Stimulated activated CD4-positive, alpha-beta T cell treated with anti-CD3 and anti-CD28 coated beads, Interleukin-4, amount 100 ng/mL, for 48 hours (primary cell): ENCODE results near the gene GSTM2.
A peak's percentile ranks its signal among the peaks of the same experiment; 100 is the strongest.
"Not testable (repeated sequence)": the region's sequence is repeated elsewhere in the genome, so short reads cannot be mapped to it uniquely, and the experiment has no call there.

Experiments used
- DNase-seq, 2 donors: peaks; one replicate each; pipeline ENCODE4 v3.0.0-alpha.2; 2020; ENCODE audit warnings: low read depth in 2 of 2

Gene GSTM2

GRCh38 chr1:109677459-109677858, 9.6 kb downstream of the GSTM2 start:
- DNase-seq: no peak

- not testable (repeated sequence) for DNase-seq
Observed at GRCh38 chr1:109678637-109679036, 10.8 kb downstream of the GSTM2 start.

DNA sequence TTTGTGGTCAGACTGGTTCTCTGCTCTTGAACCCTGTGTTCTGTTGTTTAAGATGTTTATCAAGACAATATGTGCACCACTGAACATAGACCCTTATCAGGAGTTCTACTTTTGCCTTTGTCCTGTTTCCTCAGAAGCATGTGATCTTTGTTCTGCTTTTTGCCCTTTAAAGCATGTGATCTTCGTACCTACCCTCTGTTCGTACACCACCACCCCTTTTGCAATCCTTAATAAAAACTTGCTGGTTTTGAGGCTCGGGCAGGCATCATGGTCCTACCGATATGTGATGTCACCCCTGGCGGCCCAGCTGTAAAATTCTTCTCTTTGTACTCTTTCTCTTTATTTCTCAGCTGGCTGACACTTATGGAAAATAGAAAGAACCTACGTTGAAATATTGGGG, 16.9 kb downstream of the GSTM2 start:
- not testable (repeated sequence) for DNase-seq

- not testable (repeated sequence) for DNase-seq
Observed at GRCh38 chr1:109685399-109685798, 17.5 kb downstream of the GSTM2 start.

DNA sequence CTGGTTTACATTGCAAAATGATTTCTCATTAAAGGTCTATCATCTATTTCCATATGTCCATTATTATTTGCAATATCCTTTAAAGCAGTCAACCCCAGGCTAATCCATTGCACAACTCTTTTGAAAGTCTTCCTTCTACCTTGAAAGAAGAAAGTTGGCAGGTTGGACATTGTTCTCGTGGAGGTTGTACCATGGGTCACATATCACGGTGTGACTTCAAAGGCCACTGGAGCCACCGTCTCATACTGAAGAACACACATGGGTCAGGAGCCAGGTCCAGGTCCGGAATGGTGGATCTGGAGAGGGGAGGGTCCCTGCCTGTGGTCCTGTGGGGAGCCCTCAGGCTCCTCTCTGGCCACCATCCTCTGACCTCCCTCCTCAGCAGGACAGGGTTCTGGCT, 18.0 kb downstream of the GSTM2 start:
- not testable (repeated sequence) for DNase-seq

- not testable (repeated sequence) for DNase-seq
Observed at GRCh38 chr1:109687109-109687508, 19.3 kb downstream of the GSTM2 start.

DNA sequence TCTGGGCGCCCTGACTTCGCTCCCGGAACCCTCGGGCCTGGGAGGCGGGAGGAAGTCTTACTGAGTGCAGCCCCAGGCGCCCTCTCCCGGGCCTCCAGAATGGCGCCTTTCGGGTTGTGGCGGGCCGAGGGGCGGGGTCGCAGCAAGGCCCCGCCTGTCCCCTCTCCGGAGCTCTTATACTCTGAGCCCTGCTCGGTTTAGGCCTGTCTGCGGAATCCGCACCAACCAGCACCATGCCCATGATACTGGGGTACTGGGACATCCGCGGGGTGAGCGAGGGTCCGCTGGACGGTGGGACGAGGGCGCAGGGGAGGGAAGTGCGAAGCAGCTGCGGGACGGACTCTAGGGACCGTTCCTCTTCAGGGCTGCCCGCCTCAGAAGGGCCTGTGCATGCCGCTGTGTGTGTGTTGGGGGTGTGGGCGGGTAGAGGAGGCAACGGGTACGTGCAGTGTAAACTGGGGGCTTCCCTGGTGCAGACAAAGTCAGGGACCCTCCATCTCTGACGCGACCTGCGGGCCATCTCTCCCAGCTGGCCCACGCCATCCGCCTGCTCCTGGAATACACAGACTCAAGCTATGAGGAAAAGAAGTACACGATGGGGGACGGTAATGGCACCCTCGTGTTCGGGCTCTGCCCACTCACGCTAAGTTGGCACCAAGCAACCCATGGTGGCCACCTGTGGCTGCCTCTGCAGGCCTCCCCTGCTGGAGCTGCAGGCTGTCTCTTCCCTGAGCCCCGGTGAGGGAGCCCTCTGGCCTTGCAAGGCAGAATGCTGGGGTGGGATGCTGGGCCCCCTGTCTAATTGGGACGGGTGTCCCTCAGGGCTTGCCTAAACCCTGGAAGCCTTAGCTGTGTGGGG, 20.0 kb downstream of the GSTM2 start, which contains the start of gene GSTM1:
GSTM1 (plus strand) TSS at position 177 of the 859 bp plus-strand sequence; CDS start at position 234, 57 bp downstream.
- DNase-seq: peak in 1 of 2 donors; percentile 65

DNA sequence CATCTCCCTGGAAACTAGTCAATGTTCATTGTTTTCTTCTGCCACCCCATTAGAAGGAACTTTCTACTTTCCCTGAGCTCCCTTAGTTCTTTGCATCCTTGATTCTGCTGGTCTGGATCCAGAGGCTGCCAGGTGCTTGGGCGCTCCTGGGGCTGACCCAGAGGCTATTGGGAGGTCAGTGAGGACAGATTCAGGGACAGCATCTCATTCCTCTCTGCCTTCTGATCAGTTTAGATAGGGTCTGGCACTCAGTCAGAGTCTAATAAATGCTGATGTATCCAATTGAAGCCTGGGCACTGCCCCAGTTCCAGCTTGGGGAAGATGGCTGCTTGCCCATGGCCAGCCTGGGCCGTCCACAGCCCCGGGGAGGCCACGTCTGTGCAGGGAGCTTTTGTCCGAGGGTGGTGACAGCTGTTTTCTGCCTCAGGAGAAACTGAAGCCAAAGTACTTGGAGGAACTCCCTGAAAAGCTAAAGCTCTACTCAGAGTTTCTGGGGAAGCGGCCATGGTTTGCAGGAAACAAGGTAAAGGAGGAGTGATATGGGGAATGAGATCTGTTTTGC, 22.1 kb downstream of the GSTM2 start:
- no peak for DNase-seq

- no peak for DNase-seq
Observed at GRCh38 chr1:109691759-109692158, 23.9 kb downstream of the GSTM2 start.

DNA sequence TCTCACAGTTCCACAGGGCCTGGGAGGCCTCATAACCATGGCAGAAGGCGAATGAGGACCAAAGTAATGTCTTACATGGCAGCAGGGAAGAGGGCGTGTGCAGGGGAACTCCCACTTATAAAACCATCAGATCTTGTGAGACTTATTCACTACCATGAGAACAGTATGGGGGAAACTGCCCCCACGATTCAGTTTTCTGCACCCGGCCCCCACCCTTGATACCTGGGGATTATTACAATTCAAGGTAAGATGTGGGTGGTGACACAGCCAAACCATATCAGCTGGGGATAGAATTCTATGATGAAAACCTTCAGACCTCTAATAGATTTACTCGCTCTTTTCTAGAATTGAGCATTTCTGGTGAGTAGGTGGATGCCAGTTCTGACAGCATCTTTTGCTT, 26.5 kb downstream of the GSTM2 start:
- not testable (repeated sequence) for DNase-seq

- DNase-seq: not testable (repeated sequence)
Observed at GRCh38 chr1:109695138-109695537, 27.3 kb downstream of the GSTM2 start.

GRCh38 chr1:109697066-109697465, 29.2 kb downstream of the GSTM2 start:
- DNase-seq: no peak

DNA sequence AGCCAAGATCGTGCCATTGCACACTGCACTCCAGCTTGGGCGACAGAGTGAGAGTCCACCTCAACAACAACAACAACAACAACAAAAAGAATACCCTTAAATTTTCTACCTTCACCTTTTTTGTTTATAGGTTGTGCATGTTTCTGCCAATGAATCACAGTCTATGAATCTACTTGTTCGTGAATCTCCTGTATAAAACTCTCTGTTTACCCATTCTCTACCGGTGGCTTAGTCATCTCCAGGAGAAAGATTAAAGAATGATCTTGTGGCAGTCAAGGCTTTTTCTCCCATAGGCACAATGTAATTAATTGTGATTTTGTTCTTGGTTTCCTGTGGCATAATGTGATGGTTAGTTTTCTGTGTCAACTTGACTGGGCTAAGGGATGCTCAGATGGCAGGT, 30.0 kb downstream of the GSTM2 start:
- DNase-seq: not testable (repeated sequence)

DNA sequence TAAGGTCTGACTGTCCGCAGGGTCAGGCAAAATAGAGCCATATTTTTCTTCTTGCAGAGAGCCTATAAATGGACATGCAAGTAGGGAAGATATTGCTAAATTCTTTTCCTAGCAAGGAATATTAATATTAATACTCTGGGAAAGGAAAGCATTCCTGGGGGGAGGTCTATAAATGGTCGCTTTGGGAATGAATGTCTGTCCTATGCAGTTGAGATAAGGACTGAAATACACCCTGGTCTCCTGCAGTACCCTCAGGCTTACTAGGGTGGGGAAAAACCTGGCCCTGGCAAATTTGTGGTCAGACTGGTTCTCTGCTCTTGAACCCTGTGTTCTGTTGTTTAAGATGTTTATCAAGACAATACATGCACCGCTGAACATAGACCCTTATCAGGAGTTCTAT, 35.1 kb downstream of the GSTM2 start:
- not testable (repeated sequence) for DNase-seq

DNA sequence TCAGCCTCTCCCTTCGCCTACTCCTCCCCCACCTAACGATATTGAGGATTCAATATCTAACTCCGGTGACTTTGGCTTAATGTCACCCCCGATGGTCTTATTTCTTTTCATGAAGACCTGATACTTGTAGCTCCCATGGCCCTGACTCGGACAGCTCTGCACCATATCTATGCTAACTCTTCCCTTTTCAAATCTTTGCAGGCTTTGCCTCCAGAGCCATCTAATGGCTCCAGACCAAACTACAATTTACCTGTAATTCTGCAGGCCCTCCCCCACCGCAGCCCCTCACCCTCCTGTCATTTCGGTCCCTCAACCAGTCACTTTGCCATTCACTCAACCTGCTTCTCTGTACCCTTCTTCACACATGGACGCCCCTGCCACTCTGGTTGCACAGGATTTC, 36.3 kb downstream of the GSTM2 start:
- no peak for DNase-seq

DNA sequence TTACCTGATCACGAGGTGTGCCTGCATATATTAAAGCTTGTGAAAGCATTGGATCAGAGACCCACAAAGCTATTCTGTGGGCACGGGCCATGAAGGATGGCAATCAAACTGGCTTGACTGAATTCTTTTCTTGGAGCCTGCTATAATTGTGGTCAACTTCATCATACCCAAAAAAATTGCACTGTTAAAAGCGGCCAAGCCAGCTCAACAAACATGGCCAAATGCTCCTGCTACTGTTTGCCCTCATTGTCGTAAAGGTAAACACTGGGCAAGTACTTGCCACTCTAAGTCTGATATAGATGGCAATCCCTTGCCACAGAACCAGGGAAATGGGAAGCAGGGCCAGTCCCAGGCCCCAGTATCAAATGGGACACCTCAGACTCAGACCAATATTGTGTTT, 37.6 kb downstream of the GSTM2 start:
- DNase-seq: no peak

DNA sequence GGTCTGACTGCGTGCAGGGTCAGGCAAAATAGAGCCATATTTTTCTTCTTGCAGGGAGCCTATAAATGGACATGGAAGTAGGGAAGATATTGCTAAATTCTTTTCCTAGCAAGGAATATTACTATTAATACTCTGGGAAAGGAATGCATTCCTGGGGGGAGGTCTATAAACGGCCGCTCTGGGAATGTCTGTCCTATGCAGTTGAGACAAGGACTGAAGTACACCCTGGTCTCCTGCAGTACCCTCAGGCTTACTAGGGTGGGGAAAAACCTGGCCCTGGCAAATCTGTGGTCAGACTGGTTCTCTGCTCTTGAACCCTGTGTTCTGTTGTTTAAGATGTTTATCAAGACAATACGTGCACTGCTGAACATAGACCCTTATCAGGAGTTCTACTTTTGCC, 41.1 kb downstream of the GSTM2 start:
- not testable (repeated sequence) for DNase-seq

DNA sequence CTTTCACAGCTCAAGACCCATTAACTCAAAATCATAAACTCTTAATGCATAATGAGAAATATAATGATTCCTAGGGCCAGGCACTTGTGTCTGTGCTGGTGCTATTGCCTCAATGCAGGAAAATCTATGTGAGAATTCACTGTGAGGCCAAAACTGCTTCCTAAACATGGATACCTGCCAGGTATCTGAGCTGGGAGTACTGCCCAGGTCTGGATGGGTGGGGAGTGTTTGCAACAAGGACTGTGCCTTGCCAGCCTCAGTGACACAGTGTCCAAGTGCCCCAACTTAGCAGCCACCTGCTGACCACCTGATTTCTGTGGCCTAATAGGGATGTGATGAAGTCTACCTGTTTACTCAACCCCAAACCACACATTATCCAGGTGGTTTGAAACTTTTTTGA, 42.0 kb downstream of the GSTM2 start:
- not testable (repeated sequence) for DNase-seq

- DNase-seq: not testable (repeated sequence)
Observed at GRCh38 chr1:109711593-109712320, 43.9 kb downstream of the GSTM2 start, which contains the start of gene GSTM5. Gene GSTM5 (plus strand): TSS chr1:109712251. CDS start chr1:109712313, 62 bp downstream.

GRCh38 chr1:109712321-109712864, 44.5 kb downstream of the GSTM2 start:
- no peak for DNase-seq

- no peak for DNase-seq
Observed at GRCh38 chr1:109713636-109714035, 45.8 kb downstream of the GSTM2 start.
